ENCODE results near the gene ISM2. TPM values are rescaled to one million over a fixed set of nuclear protein-coding genes. Genes with fewer than 3 reads are reported as not detected.
A peak's percentile ranks its signal among the peaks of the same experiment; 100 is the strongest.

The ISM2 gene
- total and polyA plus RNA-seq, 2 of the 13 experiments (the other 11 are each of a cell fraction or from before 2014, with no cell fraction given), result 1.8 to 40.7 TPM

DNA sequence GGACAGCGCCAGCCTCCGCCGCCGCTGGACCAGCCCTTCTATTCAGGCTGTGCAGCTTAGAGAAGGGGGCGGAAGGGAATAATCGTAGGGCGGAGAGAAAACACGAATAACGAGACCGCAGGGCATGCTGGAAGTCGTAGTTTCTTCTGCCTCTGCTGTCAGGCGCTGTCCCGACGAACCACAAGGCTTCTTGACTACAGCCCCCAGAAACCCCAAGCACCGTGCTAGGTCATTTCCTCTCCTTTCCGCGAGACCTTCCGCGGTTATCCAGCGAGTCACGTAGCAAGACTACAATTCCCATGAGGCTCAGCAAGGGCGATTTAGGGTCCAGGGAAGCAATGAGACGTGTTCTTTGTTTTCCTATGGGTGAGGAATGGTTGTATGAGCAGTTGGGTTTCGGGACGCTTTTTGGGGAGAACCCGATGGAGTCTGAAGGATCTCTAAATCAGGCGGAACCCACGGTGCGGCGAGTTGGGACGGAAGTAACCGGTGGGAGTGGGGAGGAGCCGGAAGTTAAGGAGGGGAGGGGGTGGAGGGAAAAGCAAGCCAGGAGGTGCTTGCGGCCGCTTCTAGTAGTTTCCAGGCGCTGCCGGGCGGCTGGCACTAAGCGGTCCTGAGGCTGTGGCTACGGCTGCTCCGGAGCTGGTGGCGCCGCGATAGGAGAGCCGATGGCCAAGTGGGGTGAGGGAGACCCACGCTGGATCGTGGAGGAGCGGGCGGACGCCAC, 40.9 kb downstream of the ISM2 start, which contains the start of the genes AHSA1 and VIPAS39 (continued):
- TF ChIP-seq DZIP1 (CRISPR knock-in tag; IDR thresholded peaks at IDR 0.05) (no peak), SALL1 (CRISPR knock-in tag; IDR thresholded peaks at IDR 0.05) (peak; percentile 42; the same call in 1 of the 2 replicates), SOX13 (IDR thresholded peaks at IDR 0.05) (no peak), SOX13 (CRISPR knock-in tag; conservative IDR thresholded peaks at IDR 0.05 in 1 of 2, IDR thresholded peaks at IDR 0.05 in 1 of 2) (peak in 1 of 2 experiments; percentile 12; a peak in 1 of 4 replicates), TEAD2 (CRISPR knock-in tag; IDR thresholded peaks at IDR 0.05) (no peak), NFE2L1 (CRISPR knock-in tag; IDR thresholded peaks at IDR 0.05; ENCODE audit: borderline replicate concordance) (no peak), KDM4B (CRISPR knock-in tag; IDR thresholded peaks at IDR 0.05) (peak; percentile 61; the same call in 1 of the 2 replicates), ZNF841 (CRISPR knock-in tag; IDR thresholded peaks at IDR 0.05; ENCODE audit: borderline replicate concordance) (no peak), ELF4 (CRISPR knock-in tag; IDR thresholded peaks at IDR 0.05; ENCODE audit: borderline replicate concordance) (peak; percentile 69; the same call in 1 of the 2 replicates), KMT2A (CRISPR knock-in tag; IDR thresholded peaks at IDR 0.05) (peak; percentile 52), GTF2F1 (IDR thresholded peaks at IDR 0.05; ENCODE audit: low read length) (no peak), ZNF24 (IDR thresholded peaks at IDR 0.05) (no peak), TGIF2 (CRISPR knock-in tag; IDR thresholded peaks at IDR 0.05) (peak; percentile 80; the same call in 1 of the 2 replicates), ZKSCAN5 (CRISPR knock-in tag; IDR thresholded peaks at IDR 0.05) (0 out of 2 replicates have a peak, but pooled peaks have one; percentile 57), ZIK1 (CRISPR knock-in tag; IDR thresholded peaks at IDR 0.05; ENCODE audit: borderline replicate concordance, low read depth) (peak; percentile 57), MYC (CRISPR knock-in tag; IDR thresholded peaks at IDR 0.05; ENCODE audit: borderline replicate concordance) (peak; percentile 65; the same call in 1 of the 2 replicates)
- TF ChIP-seq, protein P1, sequence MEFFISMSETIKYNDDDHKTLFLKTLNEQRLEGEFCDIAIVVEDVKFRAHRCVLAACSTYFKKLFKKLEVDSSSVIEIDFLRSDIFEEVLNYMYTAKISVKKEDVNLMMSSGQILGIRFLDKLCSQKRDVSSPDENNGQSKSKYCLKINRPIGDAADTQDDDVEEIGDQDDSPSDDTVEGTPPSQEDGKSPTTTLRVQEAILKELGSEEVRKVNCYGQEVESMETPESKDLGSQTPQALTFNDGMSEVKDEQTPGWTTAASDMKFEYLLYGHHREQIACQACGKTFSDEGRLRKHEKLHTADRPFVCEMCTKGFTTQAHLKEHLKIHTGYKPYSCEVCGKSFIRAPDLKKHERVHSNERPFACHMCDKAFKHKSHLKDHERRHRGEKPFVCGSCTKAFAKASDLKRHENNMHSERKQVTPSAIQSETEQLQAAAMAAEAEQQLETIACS (CRISPR knock-in tag; IDR thresholded peaks at IDR 0.05), result no peak
- TF ChIP-seq, protein P2, sequence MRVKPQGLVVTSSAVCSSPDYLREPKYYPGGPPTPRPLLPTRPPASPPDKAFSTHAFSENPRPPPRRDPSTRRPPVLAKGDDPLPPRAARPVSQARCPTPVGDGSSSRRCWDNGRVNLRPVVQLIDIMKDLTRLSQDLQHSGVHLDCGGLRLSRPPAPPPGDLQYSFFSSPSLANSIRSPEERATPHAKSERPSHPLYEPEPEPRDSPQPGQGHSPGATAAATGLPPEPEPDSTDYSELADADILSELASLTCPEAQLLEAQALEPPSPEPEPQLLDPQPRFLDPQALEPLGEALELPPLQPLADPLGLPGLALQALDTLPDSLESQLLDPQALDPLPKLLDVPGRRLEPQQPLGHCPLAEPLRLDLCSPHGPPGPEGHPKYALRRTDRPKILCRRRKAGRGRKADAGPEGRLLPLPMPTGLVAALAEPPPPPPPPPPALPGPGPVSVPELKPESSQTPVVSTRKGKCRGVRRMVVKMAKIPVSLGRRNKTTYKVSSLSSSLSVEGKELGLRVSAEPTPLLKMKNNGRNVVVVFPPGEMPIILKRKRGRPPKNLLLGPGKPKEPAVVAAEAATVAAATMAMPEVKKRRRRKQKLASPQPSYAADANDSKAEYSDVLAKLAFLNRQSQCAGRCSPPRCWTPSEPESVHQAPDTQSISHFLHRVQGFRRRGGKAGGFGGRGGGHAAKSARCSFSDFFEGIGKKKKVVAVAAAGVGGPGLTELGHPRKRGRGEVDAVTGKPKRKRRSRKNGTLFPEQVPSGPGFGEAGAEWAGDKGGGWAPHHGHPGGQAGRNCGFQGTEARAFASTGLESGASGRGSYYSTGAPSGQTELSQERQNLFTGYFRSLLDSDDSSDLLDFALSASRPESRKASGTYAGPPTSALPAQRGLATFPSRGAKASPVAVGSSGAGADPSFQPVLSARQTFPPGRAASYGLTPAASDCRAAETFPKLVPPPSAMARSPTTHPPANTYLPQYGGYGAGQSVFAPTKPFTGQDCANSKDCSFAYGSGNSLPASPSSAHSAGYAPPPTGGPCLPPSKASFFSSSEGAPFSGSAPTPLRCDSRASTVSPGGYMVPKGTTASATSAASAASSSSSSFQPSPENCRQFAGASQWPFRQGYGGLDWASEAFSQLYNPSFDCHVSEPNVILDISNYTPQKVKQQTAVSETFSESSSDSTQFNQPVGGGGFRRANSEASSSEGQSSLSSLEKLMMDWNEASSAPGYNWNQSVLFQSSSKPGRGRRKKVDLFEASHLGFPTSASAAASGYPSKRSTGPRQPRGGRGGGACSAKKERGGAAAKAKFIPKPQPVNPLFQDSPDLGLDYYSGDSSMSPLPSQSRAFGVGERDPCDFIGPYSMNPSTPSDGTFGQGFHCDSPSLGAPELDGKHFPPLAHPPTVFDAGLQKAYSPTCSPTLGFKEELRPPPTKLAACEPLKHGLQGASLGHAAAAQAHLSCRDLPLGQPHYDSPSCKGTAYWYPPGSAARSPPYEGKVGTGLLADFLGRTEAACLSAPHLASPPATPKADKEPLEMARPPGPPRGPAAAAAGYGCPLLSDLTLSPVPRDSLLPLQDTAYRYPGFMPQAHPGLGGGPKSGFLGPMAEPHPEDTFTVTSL (CRISPR knock-in tag; IDR thresholded peaks at IDR 0.05; ENCODE audit: borderline replicate concordance), result no peak
- TF ChIP-seq, protein P3, sequence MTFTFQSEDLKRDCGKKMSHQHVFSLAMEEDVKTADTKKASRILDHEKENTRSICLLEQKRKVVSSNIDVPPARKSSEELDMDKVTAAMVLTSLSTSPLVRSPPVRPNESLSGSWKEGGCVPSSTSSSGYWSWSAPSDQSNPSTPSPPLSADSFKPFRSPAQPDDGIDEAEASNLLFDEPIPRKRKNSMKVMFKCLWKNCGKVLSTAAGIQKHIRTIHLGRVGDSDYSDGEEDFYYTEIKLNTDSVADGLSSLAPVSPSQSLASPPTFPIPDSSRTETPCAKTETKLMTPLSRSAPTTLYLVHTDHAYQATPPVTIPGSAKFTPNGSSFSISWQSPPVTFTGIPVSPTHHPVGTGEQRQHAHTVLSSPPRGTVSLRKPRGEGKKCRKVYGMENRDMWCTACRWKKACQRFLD (CRISPR knock-in tag; IDR thresholded peaks at IDR 0.05; ENCODE audit: borderline replicate concordance), result no peak

Data from HepG2 (cell line).